WTC11 (cell line): Measurements from ENCODE around the gene SH3YL1. TPM values are rescaled to one million over a fixed set of nuclear protein-coding genes. Genes with fewer than 3 reads are reported as not detected.

Experiments
- ATAC-seq: fragments of 200-7000 bp; cut with Tn5 transposase; 2 replicates; pipeline ENCODE4 v1.10.0; 2021; ENCODE audit warnings: mild to moderate bottlenecking, moderate library complexity
- CTCF ChIA-PET: fragments of 300-600 bp; sonication (Branson Sonifier 250); formaldehyde crosslinking; loops from one replicate; lab custom pipeline; 2021; ENCODE audit warnings: antibody characterized with exemption; lab: Charles Lee
- POLR2A ChIA-PET: fragments of 350-600 bp; sonication (Branson Sonifier 250); formaldehyde crosslinking; loops from one replicate; lab custom pipeline; 2021; ENCODE audit warnings: antibody characterized with exemption; lab: Charles Lee
- DNase-seq: peaks from one replicate; pipeline ENCODE4 v3.0.0; 2021; ENCODE audit warnings: low spot score
- H3K27ac Mint-ChIP-seq: 2 replicates; pipeline ENCODE4 v1.8.0; 2021; ENCODE audit warnings: mixed read lengths
- H3K27me3 Mint-ChIP-seq: 2 replicates; pipeline ENCODE4 v1.8.0; 2021; ENCODE audit warnings: low read depth, mild to moderate bottlenecking, moderate library complexity, mixed read lengths
- H3K36me3 Mint-ChIP-seq: 2 replicates; pipeline ENCODE4 v1.8.0; 2021; ENCODE audit warnings: mixed read lengths
- H3K4me1 Mint-ChIP-seq: 2 replicates; pipeline ENCODE4 v1.8.0; 2022; ENCODE audit warnings: mixed read lengths
- H3K4me3 Mint-ChIP-seq: 2 replicates; pipeline ENCODE4 v1.8.0; 2021; ENCODE audit warnings: mild to moderate bottlenecking, moderate library complexity, mixed read lengths
- H3K9me3 Mint-ChIP-seq: 2 replicates; pipeline ENCODE4 v1.8.0; 2021; ENCODE audit warnings: mixed read lengths
- AFF4 ChIP-seq: sonication (generic); formaldehyde crosslinking; IDR thresholded peaks from 2 replicates; pipeline ENCODE4 v1.8.1; 2023; ENCODE audit warnings: mild to moderate bottlenecking, missing genetic modification reagents, borderline replicate concordance
- ATF1 ChIP-seq: sonication (generic); formaldehyde crosslinking; IDR thresholded peaks from 2 replicates; pipeline ENCODE4 v1.8.1; 2023; ENCODE audit warnings: mild to moderate bottlenecking, moderate library complexity, missing genetic modification reagents
- GABPB1 ChIP-seq: sonication (generic); formaldehyde crosslinking; IDR thresholded peaks from 2 replicates; pipeline ENCODE4 v1.8.1; 2023; ENCODE audit warnings: mild to moderate bottlenecking, missing genetic modification reagents
- GTF2I ChIP-seq: fragments of 250-450 bp; sonication (Bioruptor Pico); conservative IDR thresholded peaks from 2 replicates; pipeline ENCODE4 v1.4.0; 2021; ENCODE audit warnings: mild to moderate bottlenecking
- JAZF1 ChIP-seq: fragments of 250-450 bp; sonication (Bioruptor Pico); IDR thresholded peaks from 2 replicates; pipeline ENCODE4 v1.9.0; 2021; ENCODE audit warnings: moderate library complexity, mild to moderate bottlenecking, inconsistent platforms
- JUN ChIP-seq: sonication (generic); formaldehyde crosslinking; IDR thresholded peaks from 2 replicates; pipeline ENCODE4 v1.8.0; 2023; ENCODE audit warnings: mild to moderate bottlenecking, missing genetic modification reagents
- KAT7 ChIP-seq: sonication (generic); formaldehyde crosslinking; IDR thresholded peaks from 2 replicates; pipeline ENCODE4 v1.8.1; 2023; ENCODE audit warnings: missing genetic modification reagents, mild to moderate bottlenecking, borderline replicate concordance
- NFYB ChIP-seq: sonication (generic); formaldehyde crosslinking; conservative IDR thresholded peaks from 2 replicates; pipeline ENCODE4 v1.8.0; 2022; ENCODE audit warnings: low read depth, missing genetic modification reagents
- RORB ChIP-seq: fragments of 250-450 bp; sonication (Bioruptor Pico); IDR thresholded peaks from 2 replicates; pipeline ENCODE4 v1.9.0; 2021; ENCODE audit warnings: mild to moderate bottlenecking
- SMAD4 ChIP-seq: sonication (generic); formaldehyde crosslinking; IDR thresholded peaks from 2 replicates; pipeline ENCODE4 v1.8.0; 2022; ENCODE audit warnings: mild to moderate bottlenecking, missing genetic modification reagents
- STAT6 ChIP-seq: sonication (generic); formaldehyde crosslinking; conservative IDR thresholded peaks from 2 replicates; pipeline ENCODE4 v1.8.1; 2023; ENCODE audit warnings: mild to moderate bottlenecking, low read depth, missing genetic modification reagents, moderate library complexity
- ZBTB43 ChIP-seq: sonication (generic); formaldehyde crosslinking; IDR thresholded peaks from 2 replicates; pipeline ENCODE4 v1.8.1; 2023; ENCODE audit warnings: mild to moderate bottlenecking, missing genetic modification reagents
- ZNF671 ChIP-seq: fragments of 250-450 bp; sonication (Bioruptor Pico); IDR thresholded peaks from 2 replicates; pipeline ENCODE4 v1.8.0; 2021; ENCODE audit warnings: mild to moderate bottlenecking
- total RNA-seq: library from RNA; stranded (reverse); gene quantifications from 3 replicates; pipeline ENCODE4 v1.2.3, GENCODE V29; 2021
- TF ChIP-seq, protein P1 (sequence below): sonication (generic); formaldehyde crosslinking; IDR thresholded peaks from 2 replicates; pipeline ENCODE4 v1.8.0; 2023; ENCODE audit warnings: mild to moderate bottlenecking, missing genetic modification reagents
- TF ChIP-seq, protein P2 (sequence below): sonication (generic); formaldehyde crosslinking; IDR thresholded peaks from 2 replicates; pipeline ENCODE4 v1.8.1; 2022; ENCODE audit warnings: low read depth, missing genetic modification reagents, borderline replicate concordance

SH3YL1 gene
- total RNA-seq, 1 experiment from 2014 or later, result 26.4 TPM

- Mint-ChIP-seq H3K27ac (no peak overlapping the region), H3K4me3 (peak overlapping the region; percentile 77; the same call in 1 of the 2 replicates), H3K27me3 (peaks cover 22% of the 10 kb centered on the region), H3K4me1 (peaks cover 28% of the 10 kb centered on the region), H3K9me3 (peaks cover 25% of the 10 kb centered on the region), H3K36me3 (peaks cover 43% of the 10 kb centered on the region)
- CTCF ChIA-PET, result no interaction called here
- POLR2A ChIA-PET, result interaction anchor here (0.8 kb wide), 1 partner anchor 16 kb away, joined by 3 read pairs; no protein-coding TSS in a partner anchor
- TF ChIP-seq JAZF1 (CRISPR knock-in tag), result no peak
- 0 out of 2 replicates have a peak, but pooled peaks have one; percentile 16 for TF ChIP-seq GABPB1 (CRISPR knock-in tag)
- DNase-seq (no peak), ATAC-seq (no peak)
Observed at GRCh38 chr2:262117-262516, 1.7 kb downstream of the SH3YL1 start.

- ChIA-PET CTCF (interaction anchor here (0.8 kb wide), 1 partner anchor 14 kb away, joined by 3 read pairs; no protein-coding TSS in a partner anchor), POLR2A (no interaction called here)
- H3K27me3 Mint-ChIP-seq, result peaks cover 22% of the 10 kb centered on the region
- H3K4me1 Mint-ChIP-seq, result peaks cover 14% of the 10 kb centered on the region
- TF ChIP-seq GABPB1 (CRISPR knock-in tag) (peak; percentile 89), RORB (CRISPR knock-in tag) (no peak)
- H3K9me3 Mint-ChIP-seq, result peaks cover 30% of the 10 kb centered on the region
- no peak overlapping the region for H3K4me3 Mint-ChIP-seq
- DNase-seq (no peak), ATAC-seq (no peak)
- no peak overlapping the region for H3K27ac Mint-ChIP-seq
- H3K36me3 Mint-ChIP-seq, result peaks cover 50% of the 10 kb centered on the region
Observed at GRCh38 chr2:260507-261161, 3.2 kb downstream of the SH3YL1 start.

GRCh38 chr2:259789-260331, 4.0 kb downstream of the SH3YL1 start:
- peaks cover 31% of the 10 kb centered on the region for H3K9me3 Mint-ChIP-seq
- peaks cover 50% of the 10 kb centered on the region for H3K36me3 Mint-ChIP-seq
- TF ChIP-seq JUN (CRISPR knock-in tag) (no peak), SMAD4 (CRISPR knock-in tag) (no peak), ATF1 (CRISPR knock-in tag) (no peak)
- no peak for ATAC-seq
- no peak overlapping the region for H3K4me3 Mint-ChIP-seq
- no peak overlapping the region for H3K27ac Mint-ChIP-seq
- no peak for DNase-seq
- H3K27me3 Mint-ChIP-seq, result peaks cover 22% of the 10 kb centered on the region
- peaks cover 12% of the 10 kb centered on the region for H3K4me1 Mint-ChIP-seq
- ChIA-PET CTCF (no interaction called here), POLR2A (no interaction called here)

GRCh38 chr2:258933-259332, 4.9 kb downstream of the SH3YL1 start:
- peaks cover 31% of the 10 kb centered on the region for H3K9me3 Mint-ChIP-seq
- peaks cover 22% of the 10 kb centered on the region for H3K27me3 Mint-ChIP-seq
- ChIA-PET CTCF (interaction anchor here (0.6 kb wide), 1 partner anchor 93 kb away, joined by 3 read pairs; no protein-coding TSS in a partner anchor), POLR2A (no interaction called here)
- H3K4me3 Mint-ChIP-seq, result no peak overlapping the region
- no peak for ATAC-seq
- DNase-seq, result no peak
- peaks cover 12% of the 10 kb centered on the region for H3K4me1 Mint-ChIP-seq
- H3K36me3 Mint-ChIP-seq, result peaks cover 50% of the 10 kb centered on the region
- no peak overlapping the region for H3K27ac Mint-ChIP-seq
- no peak for TF ChIP-seq ZBTB43 (CRISPR knock-in tag)
- TF ChIP-seq, protein P1, sequence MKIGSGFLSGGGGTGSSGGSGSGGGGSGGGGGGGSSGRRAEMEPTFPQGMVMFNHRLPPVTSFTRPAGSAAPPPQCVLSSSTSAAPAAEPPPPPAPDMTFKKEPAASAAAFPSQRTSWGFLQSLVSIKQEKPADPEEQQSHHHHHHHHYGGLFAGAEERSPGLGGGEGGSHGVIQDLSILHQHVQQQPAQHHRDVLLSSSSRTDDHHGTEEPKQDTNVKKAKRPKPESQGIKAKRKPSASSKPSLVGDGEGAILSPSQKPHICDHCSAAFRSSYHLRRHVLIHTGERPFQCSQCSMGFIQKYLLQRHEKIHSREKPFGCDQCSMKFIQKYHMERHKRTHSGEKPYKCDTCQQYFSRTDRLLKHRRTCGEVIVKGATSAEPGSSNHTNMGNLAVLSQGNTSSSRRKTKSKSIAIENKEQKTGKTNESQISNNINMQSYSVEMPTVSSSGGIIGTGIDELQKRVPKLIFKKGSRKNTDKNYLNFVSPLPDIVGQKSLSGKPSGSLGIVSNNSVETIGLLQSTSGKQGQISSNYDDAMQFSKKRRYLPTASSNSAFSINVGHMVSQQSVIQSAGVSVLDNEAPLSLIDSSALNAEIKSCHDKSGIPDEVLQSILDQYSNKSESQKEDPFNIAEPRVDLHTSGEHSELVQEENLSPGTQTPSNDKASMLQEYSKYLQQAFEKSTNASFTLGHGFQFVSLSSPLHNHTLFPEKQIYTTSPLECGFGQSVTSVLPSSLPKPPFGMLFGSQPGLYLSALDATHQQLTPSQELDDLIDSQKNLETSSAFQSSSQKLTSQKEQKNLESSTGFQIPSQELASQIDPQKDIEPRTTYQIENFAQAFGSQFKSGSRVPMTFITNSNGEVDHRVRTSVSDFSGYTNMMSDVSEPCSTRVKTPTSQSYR (CRISPR knock-in tag), result no peak
- TF ChIP-seq, protein P2, sequence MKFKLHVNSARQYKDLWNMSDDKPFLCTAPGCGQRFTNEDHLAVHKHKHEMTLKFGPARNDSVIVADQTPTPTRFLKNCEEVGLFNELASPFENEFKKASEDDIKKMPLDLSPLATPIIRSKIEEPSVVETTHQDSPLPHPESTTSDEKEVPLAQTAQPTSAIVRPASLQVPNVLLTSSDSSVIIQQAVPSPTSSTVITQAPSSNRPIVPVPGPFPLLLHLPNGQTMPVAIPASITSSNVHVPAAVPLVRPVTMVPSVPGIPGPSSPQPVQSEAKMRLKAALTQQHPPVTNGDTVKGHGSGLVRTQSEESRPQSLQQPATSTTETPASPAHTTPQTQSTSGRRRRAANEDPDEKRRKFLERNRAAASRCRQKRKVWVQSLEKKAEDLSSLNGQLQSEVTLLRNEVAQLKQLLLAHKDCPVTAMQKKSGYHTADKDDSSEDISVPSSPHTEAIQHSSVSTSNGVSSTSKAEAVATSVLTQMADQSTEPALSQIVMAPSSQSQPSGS (CRISPR knock-in tag), result no peak
- TF ChIP-seq NFYB (CRISPR knock-in tag), result no peak
- TF ChIP-seq STAT6 (CRISPR knock-in tag), result no peak
- TF ChIP-seq GTF2I (CRISPR knock-in tag), result no peak
- no peak for TF ChIP-seq AFF4 (CRISPR knock-in tag)
- TF ChIP-seq KAT7 (CRISPR knock-in tag), result no peak
- no peak for TF ChIP-seq ZNF671 (CRISPR knock-in tag)
